Activated gamma-delta T cell (primary cell): ENCODE data around the gene DLEC1.
A peak's percentile ranks its signal among the peaks of the same experiment; 100 is the strongest.

Experiments
- DNase-seq: peaks from one replicate; lab custom pipeline; 2025; lab: John Stamatoyannopoulos, UW
- total RNA-seq, 2 donors: gene quantifications; one replicate each; lab custom pipeline; 2026; lab: John Stamatoyannopoulos, UW

Gene DLEC1
- 13.9 to 23.1 reads per million in 2 donors for total RNA-seq

- DNase-seq = peak; percentile 59
These were observed at the start of gene DLEC1 for GRCh38 chr3:38039101-38039898. DLEC1 (plus strand) TSS chr3:38039208; CDS start chr3:38039226, 18 bp downstream.

- DNase-seq = no peak
These were observed 49.1 kb upstream of the DLEC1 start for GRCh38 chr3:37989821-37990480.

- no peak for DNase-seq
These were observed 48.5 kb upstream of the DLEC1 start, which contains the start of gene VILL for GRCh38 chr3:37990527-37990926. VILL (plus strand) TSS chr3:37990786; CDS start chr3:37993673, 2,887 bp downstream.

- DNase-seq = no peak
These were observed 47.9 kb upstream of the DLEC1 start for GRCh38 chr3:37991109-37991508.

- DNase-seq = no peak
These were observed 47.2 kb upstream of the DLEC1 start for GRCh38 chr3:37991823-37992222.

- DNase-seq = no peak
These were observed 46.5 kb upstream of the DLEC1 start for GRCh38 chr3:37992271-37993066.

GRCh38 chr3:37993067-37993455, 45.9 kb upstream of the DLEC1 start:
- DNase-seq = no peak

- DNase-seq = no peak
These were observed 45.6 kb upstream of the DLEC1 start for GRCh38 chr3:37993460-37993819.

- peak; percentile 39 for DNase-seq
These were observed 45.0 kb upstream of the DLEC1 start for GRCh38 chr3:37993820-37994638.

- DNase-seq = no peak
These were observed 44.4 kb upstream of the DLEC1 start for GRCh38 chr3:37994639-37994972.

GRCh38 chr3:37995652-37996641, 43.1 kb upstream of the DLEC1 start:
- no peak for DNase-seq

- DNase-seq = no peak
These were observed 42.2 kb upstream of the DLEC1 start for GRCh38 chr3:37996785-37997301.

- no peak for DNase-seq
These were observed 41.7 kb upstream of the DLEC1 start for GRCh38 chr3:37997342-37997741.

- DNase-seq = no peak
These were observed 41.1 kb upstream of the DLEC1 start for GRCh38 chr3:37997791-37998370.

- no peak for DNase-seq
These were observed 39.2 kb upstream of the DLEC1 start for GRCh38 chr3:37999836-38000235.

GRCh38 chr3:38000242-38000916, 38.6 kb upstream of the DLEC1 start:
- DNase-seq = no peak

- DNase-seq = no peak
These were observed 38.0 kb upstream of the DLEC1 start for GRCh38 chr3:38000965-38001455.

- no peak for DNase-seq
These were observed 37.4 kb upstream of the DLEC1 start for GRCh38 chr3:38001456-38002081.
